Measurements from ENCODE around the gene RAB18. TPM values are rescaled to one million over a fixed set of nuclear protein-coding genes. Genes with fewer than 3 reads are reported as not detected.

RAB18 gene
- total RNA-seq, 2 experiments from 2014 or later = 52.3 to 61.2 TPM

GRCh38 chr10:27514243-27514642 lies 10.1 kb downstream of the RAB18 start:
- peaks cover 40% of the 10 kb centered on the region for H3K4me1 Mint-ChIP-seq
- peak overlapping the region; percentile 83 for H3K27ac Mint-ChIP-seq
- ATAC-seq (no peak), DNase-seq (no peak)
- no peaks in the 10 kb centered on the region for H3K9me3 Mint-ChIP-seq (ENCODE audit: low read depth)
- peak overlapping the region; percentile 9 for H3K4me3 Mint-ChIP-seq
- CTCF ChIA-PET = interaction anchor here (1.2 to 1.5 kb wide), 2 partner anchors 10 to 16 kb away, joined by 3 to 6 read pairs; partner anchors contain the start of gene RAB18
- H3K36me3 Mint-ChIP-seq = peaks cover 51% of the 10 kb centered on the region
- no peaks in the 10 kb centered on the region for H3K27me3 Mint-ChIP-seq

- ATAC-seq = no peak
- DNase-seq = no peak
- no peak overlapping the region for H3K27ac Mint-ChIP-seq
- no peaks in the 10 kb centered on the region for H3K27me3 Mint-ChIP-seq
- H3K36me3 Mint-ChIP-seq = peaks cover 38% of the 10 kb centered on the region
- no peak overlapping the region for H3K4me3 Mint-ChIP-seq
- no peaks in the 10 kb centered on the region for H3K9me3 Mint-ChIP-seq (ENCODE audit: low read depth)
- H3K4me1 Mint-ChIP-seq = peaks cover 31% of the 10 kb centered on the region
- CTCF ChIA-PET = interaction anchor here (1.3 kb wide), 1 partner anchor 13 kb away, joined by 3 read pairs; no protein-coding TSS in a partner anchor
Observed at GRCh38 chr10:27518261-27518660, 14.2 kb downstream of the RAB18 start.

GRCh38 chr10:27525819-27526218 lies 21.7 kb downstream of the RAB18 start:
- Mint-ChIP-seq H3K36me3 (peaks cover 20% of the 10 kb centered on the region), H3K4me3 (no peak overlapping the region), H3K4me1 (peaks cover 40% of the 10 kb centered on the region), H3K9me3 (ENCODE audit: low read depth) (no peaks in the 10 kb centered on the region), H3K27me3 (no peaks in the 10 kb centered on the region), H3K27ac (no peak overlapping the region)
- ATAC-seq (no peak), DNase-seq (no peak)
- CTCF ChIA-PET = interaction anchor here (1.2 kb wide), 1 partner anchor 22 kb away, joined by 3 read pairs; the partner anchor contains the start of gene RAB18

DNA sequence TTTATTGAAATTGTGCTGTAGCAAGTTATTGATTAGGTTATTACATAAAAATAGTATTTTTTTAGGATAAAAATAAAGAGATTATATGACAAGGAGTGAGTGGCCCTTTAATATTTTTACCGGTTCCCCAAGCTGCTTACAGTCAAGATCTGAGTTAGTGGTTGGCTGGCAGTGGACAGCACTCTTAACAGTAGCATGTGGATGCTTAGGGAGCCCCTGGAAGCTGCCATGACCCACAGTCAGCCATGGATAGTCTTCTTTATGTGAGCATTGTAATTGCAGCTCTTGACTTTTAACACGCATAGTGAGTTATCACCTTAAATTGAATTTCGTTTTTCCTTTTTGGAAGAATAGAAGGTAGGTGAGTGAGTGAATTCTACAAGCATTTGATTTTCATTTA lies 22.1 kb downstream of the RAB18 start:
- peaks cover 19% of the 10 kb centered on the region for H3K36me3 Mint-ChIP-seq
- no peaks in the 10 kb centered on the region for H3K9me3 Mint-ChIP-seq (ENCODE audit: low read depth)
- DNase-seq (no peak), ATAC-seq (no peak)
- CTCF ChIA-PET = interaction anchor here (1.2 kb wide), 1 partner anchor 22 kb away, joined by 3 read pairs; the partner anchor contains the start of gene RAB18
- H3K27ac Mint-ChIP-seq = no peak overlapping the region
- H3K4me3 Mint-ChIP-seq = no peak overlapping the region
- no peaks in the 10 kb centered on the region for H3K27me3 Mint-ChIP-seq
- peaks cover 42% of the 10 kb centered on the region for H3K4me1 Mint-ChIP-seq

DNA sequence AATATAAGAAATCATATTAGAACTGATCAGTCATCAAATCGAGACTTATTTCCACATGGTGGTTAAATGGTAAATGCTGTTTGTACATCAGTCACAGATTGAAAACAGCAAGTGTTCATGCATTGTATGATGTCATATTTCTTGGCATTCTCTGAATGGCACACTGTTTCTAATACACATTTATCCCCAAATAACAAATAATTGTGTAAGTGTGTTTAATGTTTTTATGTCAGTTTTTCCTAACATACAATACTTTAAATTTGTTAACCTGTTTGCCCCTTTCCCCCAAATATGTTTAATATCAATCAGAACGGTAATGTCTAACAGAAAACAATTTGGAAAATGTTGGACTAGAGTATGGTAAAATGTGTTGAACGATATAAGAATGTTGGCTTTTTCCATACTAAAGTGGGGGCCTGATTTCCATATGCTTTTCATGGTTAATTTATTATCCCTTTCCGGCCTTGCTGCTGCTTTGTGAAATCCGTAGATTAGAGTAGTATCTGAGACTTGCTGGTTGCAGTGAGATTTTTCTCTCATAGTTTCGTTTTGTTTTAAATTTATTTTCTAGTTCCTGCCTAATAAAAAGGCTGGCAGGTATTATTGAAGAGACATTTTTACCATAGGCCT lies 23.7 kb downstream of the RAB18 start:
- no peak overlapping the region for H3K4me3 Mint-ChIP-seq
- H3K4me1 Mint-ChIP-seq = peaks cover 46% of the 10 kb centered on the region
- CTCF ChIA-PET = no interaction called here
- H3K36me3 Mint-ChIP-seq = peaks cover 20% of the 10 kb centered on the region
- H3K9me3 Mint-ChIP-seq (ENCODE audit: low read depth) = no peaks in the 10 kb centered on the region
- H3K27ac Mint-ChIP-seq = no peak overlapping the region
- DNase-seq (no peak), ATAC-seq (no peak)
- no peaks in the 10 kb centered on the region for H3K27me3 Mint-ChIP-seq

GRCh38 chr10:27529010-27529783 lies 25.1 kb downstream of the RAB18 start:
- no peak overlapping the region for H3K27ac Mint-ChIP-seq
- H3K9me3 Mint-ChIP-seq (ENCODE audit: low read depth) = no peaks in the 10 kb centered on the region
- H3K4me1 Mint-ChIP-seq = peaks cover 38% of the 10 kb centered on the region
- no peak overlapping the region for H3K4me3 Mint-ChIP-seq
- H3K36me3 Mint-ChIP-seq = peaks cover 22% of the 10 kb centered on the region
- DNase-seq = no peak
- no peak for ATAC-seq
- no peaks in the 10 kb centered on the region for H3K27me3 Mint-ChIP-seq
- CTCF ChIA-PET = interaction anchor here (0.9 kb wide), 1 partner anchor 16 kb away, joined by 3 read pairs; no protein-coding TSS in a partner anchor

DNA sequence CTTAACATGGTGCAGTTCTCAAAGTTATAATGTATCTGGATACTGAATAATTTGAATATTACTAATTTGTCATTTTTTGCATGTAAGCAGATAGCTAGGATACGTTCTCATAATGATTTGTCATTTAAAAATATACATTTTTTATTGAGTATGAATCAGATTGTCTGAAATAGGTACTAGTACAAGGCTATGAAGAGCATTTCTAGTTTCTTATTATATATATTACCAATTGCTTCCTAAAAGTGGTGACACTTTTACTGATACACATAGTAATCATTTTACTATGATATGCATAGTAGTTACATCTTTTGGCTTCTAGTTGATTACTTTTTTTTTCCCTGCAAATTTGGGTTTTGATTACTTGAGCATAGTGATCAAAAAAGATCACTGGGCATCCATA lies 26.4 kb downstream of the RAB18 start:
- no peak overlapping the region for H3K27ac Mint-ChIP-seq
- ATAC-seq (no peak), DNase-seq (no peak)
- peaks cover 23% of the 10 kb centered on the region for H3K36me3 Mint-ChIP-seq
- peaks cover 29% of the 10 kb centered on the region for H3K4me1 Mint-ChIP-seq
- CTCF ChIA-PET = interaction anchor here (0.9 to 1.0 kb wide), 2 partner anchors 9 to 17 kb away, joined by 3 read pairs; no protein-coding TSS in a partner anchor
- no peaks in the 10 kb centered on the region for H3K27me3 Mint-ChIP-seq
- H3K4me3 Mint-ChIP-seq = no peak overlapping the region
- H3K9me3 Mint-ChIP-seq (ENCODE audit: low read depth) = no peaks in the 10 kb centered on the region

DNA sequence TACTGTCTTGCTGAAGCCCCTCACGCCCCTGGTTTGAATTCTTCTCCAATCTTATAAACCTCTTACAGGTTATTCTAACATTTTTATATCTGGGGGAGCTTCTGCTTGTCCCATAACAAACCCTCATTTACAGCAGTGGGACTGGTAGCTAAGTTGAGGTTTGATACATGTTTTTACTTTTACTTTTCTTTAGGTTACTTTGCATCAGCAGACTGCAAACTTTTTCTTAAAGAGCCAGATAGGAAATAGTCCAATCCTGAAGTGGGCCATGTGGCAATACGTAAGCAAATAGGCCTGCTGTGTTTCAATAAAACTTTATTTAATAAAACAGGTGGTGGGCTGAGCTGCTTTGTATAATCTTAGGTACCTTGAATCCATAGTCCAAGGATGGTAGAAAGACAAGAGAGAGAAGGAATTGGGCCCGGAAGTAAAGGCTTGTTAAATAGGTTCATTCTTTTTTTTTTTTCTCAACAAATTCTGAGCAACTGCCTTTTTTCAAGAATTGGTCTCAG lies 27.3 kb downstream of the RAB18 start:
- peaks cover 24% of the 10 kb centered on the region for H3K4me1 Mint-ChIP-seq
- ATAC-seq (no peak), DNase-seq (no peak)
- no peak overlapping the region for H3K4me3 Mint-ChIP-seq
- no peaks in the 10 kb centered on the region for H3K27me3 Mint-ChIP-seq
- CTCF ChIA-PET = interaction anchor here (0.7 to 1.2 kb wide), 2 partner anchors 14 to 196 kb away, joined by 3 to 4 read pairs; no protein-coding TSS in a partner anchor
- no peaks in the 10 kb centered on the region for H3K9me3 Mint-ChIP-seq (ENCODE audit: low read depth)
- H3K36me3 Mint-ChIP-seq = peaks cover 23% of the 10 kb centered on the region
- H3K27ac Mint-ChIP-seq = peak overlapping the region; percentile 56

DNA sequence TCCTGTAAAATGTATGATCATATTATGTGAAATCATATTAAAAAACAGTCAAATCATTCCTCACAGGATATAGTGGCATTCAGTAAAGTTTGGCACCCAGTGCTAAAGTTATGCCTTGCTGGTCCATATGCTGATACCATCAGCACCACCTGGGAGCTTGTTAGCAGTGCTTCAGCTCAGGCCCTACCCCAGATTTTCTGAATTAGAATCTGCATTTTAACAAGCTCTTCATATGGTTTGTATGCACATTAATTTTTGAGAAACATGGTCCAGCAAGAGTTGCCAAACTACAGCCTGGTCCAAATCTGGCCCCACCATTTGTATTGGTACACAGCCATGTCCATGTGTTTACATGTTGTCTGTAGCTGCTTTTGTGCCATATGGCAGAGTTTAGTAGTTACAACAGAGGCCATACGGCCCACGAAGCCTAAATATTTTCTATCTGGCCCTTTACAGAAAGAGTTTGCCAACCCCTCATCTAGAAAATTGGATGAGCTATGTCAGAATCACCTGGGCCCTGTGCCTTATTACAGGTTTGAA lies 30.1 kb downstream of the RAB18 start:
- H3K36me3 Mint-ChIP-seq = peaks cover 36% of the 10 kb centered on the region
- H3K27me3 Mint-ChIP-seq = no peaks in the 10 kb centered on the region
- H3K4me3 Mint-ChIP-seq = no peak overlapping the region
- peaks cover 15% of the 10 kb centered on the region for H3K4me1 Mint-ChIP-seq
- H3K27ac Mint-ChIP-seq = no peak overlapping the region
- ATAC-seq (no peak), DNase-seq (no peak)
- CTCF ChIA-PET = no interaction called here
- no peaks in the 10 kb centered on the region for H3K9me3 Mint-ChIP-seq (ENCODE audit: low read depth)

GRCh38 chr10:27535317-27535716 lies 31.2 kb downstream of the RAB18 start:
- CTCF ChIA-PET = no interaction called here
- H3K27me3 Mint-ChIP-seq = no peaks in the 10 kb centered on the region

GRCh38 chr10:27536437-27536836 lies 32.3 kb downstream of the RAB18 start:
- Mint-ChIP-seq H3K4me1 (peaks cover 9% of the 10 kb centered on the region), H3K27ac (no peak overlapping the region), H3K9me3 (ENCODE audit: low read depth) (no peaks in the 10 kb centered on the region), H3K27me3 (no peaks in the 10 kb centered on the region), H3K36me3 (peaks cover 36% of the 10 kb centered on the region), H3K4me3 (no peak overlapping the region)
- no peak for ATAC-seq
- CTCF ChIA-PET = no interaction called here
- no peak for DNase-seq

More at GRCh38 chr10:27535317-27535716, 31.2 kb downstream of the RAB18 start:
- no peak overlapping the region for H3K4me3 Mint-ChIP-seq
- no peak overlapping the region for H3K27ac Mint-ChIP-seq
- H3K36me3 Mint-ChIP-seq = peaks cover 36% of the 10 kb centered on the region
- no peak for ATAC-seq
- no peak for DNase-seq
- no peaks in the 10 kb centered on the region for H3K9me3 Mint-ChIP-seq (ENCODE audit: low read depth)
- H3K4me1 Mint-ChIP-seq = peaks cover 10% of the 10 kb centered on the region

- no peak overlapping the region for H3K4me3 Mint-ChIP-seq
- H3K27ac Mint-ChIP-seq = no peak overlapping the region
Observed at GRCh38 chr10:27537166-27537565, 33.1 kb downstream of the RAB18 start.

GRCh38 chr10:27537787-27538186 lies 33.7 kb downstream of the RAB18 start:
- Mint-ChIP-seq H3K9me3 (ENCODE audit: low read depth) (no peaks in the 10 kb centered on the region), H3K27me3 (no peaks in the 10 kb centered on the region), H3K27ac (no peak overlapping the region), H3K4me3 (no peak overlapping the region), H3K36me3 (peaks cover 36% of the 10 kb centered on the region), H3K4me1 (peaks cover 12% of the 10 kb centered on the region)
- ATAC-seq (no peak), DNase-seq (no peak)
- CTCF ChIA-PET = interaction anchor here (0.7 kb wide), 1 partner anchor 765 kb away, joined by 3 read pairs; the partner anchor contains the start of gene MPP7

More at GRCh38 chr10:27537166-27537565, 33.1 kb downstream of the RAB18 start:
- DNase-seq = no peak
- H3K9me3 Mint-ChIP-seq (ENCODE audit: low read depth) = no peaks in the 10 kb centered on the region
- peaks cover 36% of the 10 kb centered on the region for H3K36me3 Mint-ChIP-seq
- no peaks in the 10 kb centered on the region for H3K27me3 Mint-ChIP-seq
- H3K4me1 Mint-ChIP-seq = peaks cover 12% of the 10 kb centered on the region
- ATAC-seq = no peak
- CTCF ChIA-PET = interaction anchor here (0.7 kb wide), 1 partner anchor 765 kb away, joined by 3 read pairs; the partner anchor contains the start of gene MPP7

All from activated CD8-positive, alpha-beta memory T cell treated with anti-CD3 and anti-CD28 coated beads, Interleukin-2, amount 10 ng/mL, durations not matched to agents 7 days and 5 days (primary cell).